Stimulated activated CD4-positive, alpha-beta T cell treated with anti-CD3 and anti-CD28 coated beads, Interleukin-15, amount 100 ng/mL, for 24 hours (primary cell): Measurements from ENCODE around the gene PMM2.
"Not testable (repeated sequence)": the region's sequence is repeated elsewhere in the genome, so short reads cannot be mapped to it uniquely, and the experiment has no call there.

Experiments used
- DNase-seq: peaks from one replicate; pipeline ENCODE4 v3.0.0-alpha.2; 2020

Gene PMM2

GRCh38 chr16:8797364-8798173, at the start of gene PMM2, which contains the start of gene TMEM186:
TSS of gene PMM2 (plus strand) at chr16:8797839. CDS start at chr16:8797883, 44 bp downstream.
TSS of gene TMEM186 (minus strand) at chr16:8797639. CDS start at chr16:8797614, 25 bp downstream.
- DNase-seq: peak; percentile 97

DNA sequence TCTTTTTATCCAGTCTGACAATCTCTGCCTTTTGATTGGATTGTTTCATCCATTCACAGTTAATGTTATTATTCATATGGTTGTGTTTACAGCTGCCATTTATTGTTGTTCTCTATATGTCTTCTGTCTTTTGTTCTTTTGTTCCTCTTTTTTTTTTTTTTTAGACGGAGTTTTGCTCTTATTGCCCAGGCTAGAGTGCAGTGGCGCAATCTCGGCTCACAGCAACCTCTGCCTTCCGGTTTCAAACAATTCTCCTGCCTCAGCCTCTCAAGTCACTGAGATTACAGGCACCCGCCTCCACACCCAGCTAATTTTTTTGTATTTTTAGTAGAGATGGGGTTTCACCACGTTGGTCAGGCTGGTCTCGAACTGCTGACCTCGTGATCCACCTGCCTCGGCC, 48.7 kb upstream of the PMM2 start:
- DNase-seq: not testable (repeated sequence)

GRCh38 chr16:8751481-8752311, 45.9 kb upstream of the PMM2 start:
- no peak for DNase-seq

- no peak for DNase-seq
Measured at GRCh38 chr16:8752706-8753105, 44.9 kb upstream of the PMM2 start.

DNA sequence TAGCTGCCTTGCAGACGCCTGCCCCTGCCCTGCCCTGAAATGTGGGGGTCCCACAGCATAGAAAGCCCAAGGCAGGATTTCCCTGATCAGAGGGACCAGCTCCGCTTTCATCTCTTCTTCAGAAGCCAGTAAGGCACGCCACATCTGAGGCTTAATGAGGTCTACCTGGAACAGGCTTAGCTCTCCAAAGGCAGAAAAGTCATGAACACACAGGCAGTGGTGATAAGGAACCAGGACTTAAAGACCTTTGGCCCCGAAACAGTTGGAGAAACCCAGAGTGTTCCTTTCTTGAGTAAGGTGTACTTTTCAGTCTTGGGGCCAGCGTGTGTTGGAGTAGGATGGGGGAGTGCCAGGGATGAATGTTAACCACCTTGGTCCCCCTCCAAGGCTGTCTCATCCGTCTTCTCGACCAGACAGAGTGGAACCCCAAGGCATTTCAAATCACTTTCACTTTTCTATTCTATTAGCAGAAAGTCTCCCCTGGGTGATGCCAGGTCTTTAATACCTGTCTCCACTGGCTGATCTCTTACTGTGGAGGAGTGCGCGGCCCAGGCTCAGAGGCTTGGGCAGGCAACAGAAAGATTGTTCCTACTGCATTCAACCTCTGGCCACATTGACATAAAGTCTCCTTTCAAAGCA, 44.1 kb upstream of the PMM2 start:
- DNase-seq: no peak

- DNase-seq: no peak
Measured at GRCh38 chr16:8756755-8757154, 40.9 kb upstream of the PMM2 start.

GRCh38 chr16:8758022-8758421, 39.6 kb upstream of the PMM2 start:
- DNase-seq: no peak

- DNase-seq: no peak
Measured at GRCh38 chr16:8760021-8760420, 37.6 kb upstream of the PMM2 start.

DNA sequence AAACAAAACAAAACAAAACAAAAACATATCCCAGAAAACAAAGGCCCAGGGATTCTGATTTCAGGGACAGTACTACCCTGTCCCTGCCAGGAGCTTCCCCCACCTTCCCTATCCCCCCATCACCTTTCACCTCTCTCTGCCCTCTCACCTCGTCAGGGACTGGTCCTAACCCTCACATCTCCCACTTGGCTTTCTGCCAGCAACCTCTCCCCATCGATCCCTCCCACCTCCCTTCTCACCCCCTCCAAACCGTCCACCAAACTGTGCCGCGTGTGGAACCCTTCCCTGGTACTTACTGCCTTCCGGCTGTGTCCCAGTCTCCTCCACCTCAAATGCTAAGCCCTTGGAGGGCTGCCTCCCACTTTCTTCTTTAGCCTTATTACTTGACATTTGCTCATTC, 36.6 kb upstream of the PMM2 start:
- no peak for DNase-seq

DNA sequence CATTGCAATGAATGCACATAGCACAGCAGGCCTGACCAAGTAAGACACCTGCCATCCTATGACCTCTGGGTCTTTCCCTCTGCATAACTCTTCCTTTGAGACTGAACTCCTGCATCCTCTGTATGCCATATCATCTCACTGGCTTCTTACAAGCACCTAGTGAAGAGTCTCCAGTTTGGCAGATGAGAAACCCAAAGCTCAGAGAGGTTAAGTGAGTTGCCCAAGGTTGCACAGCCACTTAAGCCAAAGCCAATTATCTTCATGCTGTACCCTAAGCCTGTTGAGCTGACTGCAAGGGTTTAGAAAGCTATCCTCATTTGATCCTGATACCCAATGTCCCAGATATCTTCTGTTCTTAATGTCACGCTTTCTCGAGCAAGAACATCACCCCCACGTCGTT, 35.4 kb upstream of the PMM2 start:
- no peak for DNase-seq

DNA sequence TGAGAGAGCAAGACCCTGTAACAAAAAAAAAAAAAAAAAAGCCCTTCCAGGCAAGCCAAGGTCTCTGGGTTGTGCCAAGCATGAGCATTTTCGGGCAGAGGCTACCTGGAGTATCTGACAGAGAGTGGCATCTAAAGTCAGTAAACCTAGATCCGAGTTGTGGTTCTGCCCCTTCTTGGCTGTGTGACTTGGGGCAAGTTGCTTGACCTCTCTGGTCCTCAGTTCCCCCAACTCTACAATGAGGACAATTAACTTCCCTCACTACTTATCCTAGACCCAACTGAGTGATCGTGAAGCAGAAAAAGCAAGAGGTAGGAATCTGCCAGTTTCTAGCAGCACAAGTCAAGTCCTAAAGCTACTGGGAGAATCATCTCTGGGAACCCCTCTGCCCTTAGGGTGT, 34.6 kb upstream of the PMM2 start:
- no peak for DNase-seq

GRCh38 chr16:8763899-8764298, 33.7 kb upstream of the PMM2 start:
- no peak for DNase-seq

- no peak for DNase-seq
Measured at GRCh38 chr16:8764525-8765250, 33.0 kb upstream of the PMM2 start.

DNA sequence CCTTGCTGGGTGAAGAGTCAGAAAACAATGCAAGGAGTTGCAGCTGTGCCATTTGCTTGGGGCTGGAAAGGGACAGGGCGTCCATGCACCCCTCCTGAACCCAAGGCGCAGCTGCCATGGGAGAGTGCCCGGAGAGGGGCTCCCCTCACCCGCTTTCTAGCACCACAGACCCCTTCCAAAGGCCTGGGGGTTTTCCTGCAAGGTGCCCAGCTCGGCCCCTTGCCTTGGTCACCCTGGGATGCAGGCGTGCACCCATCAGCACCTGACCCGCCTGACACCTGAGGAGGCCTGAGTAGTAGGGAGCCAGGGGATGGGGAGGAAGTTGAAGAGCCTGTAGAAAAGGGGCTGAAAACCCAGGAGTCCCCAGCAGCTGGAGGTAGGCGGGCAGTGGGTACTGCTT, 30.5 kb upstream of the PMM2 start:
- DNase-seq: no peak

GRCh38 chr16:8768283-8768682, 29.4 kb upstream of the PMM2 start:
- no peak for DNase-seq

DNA sequence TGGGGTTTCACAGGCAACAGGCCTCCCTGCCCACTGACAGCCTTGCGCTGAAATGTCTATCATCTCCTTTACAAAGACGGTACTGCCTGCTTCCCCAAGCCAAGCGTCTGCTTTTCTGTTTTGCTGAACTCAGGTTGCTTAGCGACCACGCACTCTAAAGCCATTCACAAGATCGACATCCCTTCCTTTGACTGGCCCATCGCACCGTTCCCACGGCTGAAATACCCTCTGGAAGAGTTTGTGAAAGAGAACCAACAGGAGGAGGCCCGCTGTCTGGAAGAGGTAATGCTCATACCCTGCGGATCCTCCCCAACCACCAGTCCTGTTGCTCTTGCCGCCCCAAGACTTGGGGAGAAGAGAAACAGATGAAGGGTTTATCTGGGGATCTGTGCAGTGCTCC, 28.9 kb upstream of the PMM2 start:
- DNase-seq: no peak

DNA sequence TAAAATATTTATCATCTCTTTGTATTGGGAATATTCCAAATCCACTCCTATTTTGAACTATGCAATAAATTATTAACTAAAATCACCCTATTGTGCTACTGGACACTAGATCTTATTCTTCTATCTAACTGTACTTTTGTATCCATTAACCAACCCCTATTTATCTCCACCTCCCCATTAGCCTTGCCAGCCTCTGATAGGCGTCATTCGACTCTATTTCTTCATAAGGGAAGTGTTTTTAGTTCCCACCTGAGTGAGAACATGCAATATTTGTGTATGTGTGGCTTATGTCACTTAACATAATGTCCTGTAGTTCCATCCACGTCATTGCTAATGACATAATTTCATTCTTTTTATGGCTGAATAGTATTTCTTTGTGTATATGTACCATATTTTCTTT, 24.1 kb upstream of the PMM2 start:
- no peak for DNase-seq

DNA sequence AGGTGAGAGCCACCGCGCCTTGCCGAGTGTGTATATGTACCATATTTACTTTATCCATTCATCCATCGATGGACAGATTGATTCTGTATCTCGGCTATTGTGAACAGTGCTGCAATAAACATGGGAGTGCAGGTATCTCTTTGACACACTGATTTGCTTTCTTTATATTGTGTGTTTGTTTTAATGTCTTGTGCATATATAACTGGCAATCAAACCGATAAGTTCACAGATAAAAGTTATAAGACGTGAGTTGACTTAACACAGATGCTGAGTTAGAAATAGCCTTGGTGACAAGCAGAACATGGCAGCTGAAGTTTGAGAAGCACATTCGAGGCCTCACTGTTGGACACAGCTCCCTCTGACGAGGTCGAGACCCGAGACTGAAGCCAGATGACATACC, 23.4 kb upstream of the PMM2 start:
- no peak for DNase-seq

GRCh38 chr16:8775359-8775758, 22.3 kb upstream of the PMM2 start:
- no peak for DNase-seq

DNA sequence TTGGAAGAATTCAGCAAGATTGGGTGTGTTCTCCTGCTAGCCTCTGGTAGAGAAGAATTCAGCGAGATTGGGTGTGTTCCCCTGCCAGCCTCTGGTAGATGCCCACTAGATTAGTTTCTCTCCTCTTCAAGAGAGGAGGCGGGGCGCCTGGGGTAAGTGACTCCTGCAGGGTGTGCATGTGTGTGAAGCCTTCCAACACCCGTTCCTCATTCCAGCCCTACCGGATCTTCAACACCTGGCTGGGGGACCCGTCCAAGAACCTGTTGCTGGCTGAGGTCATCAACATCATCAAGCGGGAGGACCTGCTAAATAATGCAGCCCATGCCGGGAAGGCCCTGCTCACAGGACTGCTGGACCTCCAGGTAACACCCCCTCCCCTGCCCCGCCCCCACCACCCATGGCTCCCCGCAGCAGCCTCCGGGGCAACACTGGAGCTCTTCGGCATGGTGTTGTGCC, 21.5 kb upstream of the PMM2 start:
- DNase-seq: no peak

- DNase-seq: no peak
Measured at GRCh38 chr16:8777217-8777616, 20.4 kb upstream of the PMM2 start.

DNA sequence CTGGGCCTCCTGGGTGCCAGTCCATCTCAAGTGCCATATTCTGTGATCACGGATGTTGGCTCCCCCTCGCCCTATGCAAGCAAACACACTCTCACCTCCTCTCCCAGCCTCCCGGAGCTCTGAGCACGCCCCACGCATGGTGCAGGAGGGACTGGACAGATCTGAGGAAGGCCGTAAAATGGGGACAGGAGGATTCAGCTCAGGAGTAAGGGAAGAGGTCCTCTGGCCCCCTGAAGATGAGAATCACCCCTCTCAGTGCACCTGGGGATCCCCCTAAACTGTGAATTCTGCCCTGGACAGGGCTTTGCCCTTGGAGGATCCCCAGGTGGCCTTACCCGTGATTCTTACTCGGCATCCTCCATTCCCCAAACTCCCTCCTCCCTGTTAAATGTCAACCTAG, 15.8 kb upstream of the PMM2 start:
- DNase-seq: no peak

- no peak for DNase-seq
Measured at GRCh38 chr16:8782673-8783072, 15.0 kb upstream of the PMM2 start.
